Activated T-helper 17 cell treated with anti-CD3 and anti-CD28 coated beads, Interleukin-2, amount 50 U/mL, for 72 hours (primary cell): ENCODE data around the gene PRR12. TPM values are rescaled to one million over a fixed set of nuclear protein-coding genes. Genes with fewer than 3 reads are reported as not detected.

Experiments used
- ATAC-seq: fragments of 150-1000 bp; cut with Tn5 transposase; replicated peaks from 2 replicates; pipeline ENCODE4 v1.10.0; 2021; ENCODE audit warnings: mild to moderate bottlenecking, moderate library complexity
- H3K27ac Mint-ChIP-seq: one replicate; pipeline ENCODE4 v1.8.0; 2022; ENCODE audit warnings: mixed read lengths
- H3K27me3 Mint-ChIP-seq: one replicate; pipeline ENCODE4 v1.8.0; 2022; ENCODE audit warnings: mixed read lengths
- H3K36me3 Mint-ChIP-seq: one replicate; pipeline ENCODE4 v1.8.0; 2022; ENCODE audit warnings: low read depth, mild to moderate bottlenecking, mixed read lengths
- H3K4me1 Mint-ChIP-seq: one replicate; pipeline ENCODE4 v1.8.0; 2022; ENCODE audit warnings: mixed read lengths
- H3K4me3 Mint-ChIP-seq: one replicate; pipeline ENCODE4 v1.8.0; 2022; ENCODE audit warnings: mild to moderate bottlenecking, mixed read lengths
- H3K9me3 Mint-ChIP-seq: one replicate; pipeline ENCODE4 v1.8.0; 2022; ENCODE audit warnings: mixed read lengths
- total RNA-seq, 2 donors: library from RNA; stranded (reverse); gene quantifications; one replicate each; pipeline ENCODE4 v1.2.3, GENCODE V29; 2022

The PRR12 gene
- total RNA-seq, 2 donors from 2014 or later: 27.2 to 27.8 TPM

DNA sequence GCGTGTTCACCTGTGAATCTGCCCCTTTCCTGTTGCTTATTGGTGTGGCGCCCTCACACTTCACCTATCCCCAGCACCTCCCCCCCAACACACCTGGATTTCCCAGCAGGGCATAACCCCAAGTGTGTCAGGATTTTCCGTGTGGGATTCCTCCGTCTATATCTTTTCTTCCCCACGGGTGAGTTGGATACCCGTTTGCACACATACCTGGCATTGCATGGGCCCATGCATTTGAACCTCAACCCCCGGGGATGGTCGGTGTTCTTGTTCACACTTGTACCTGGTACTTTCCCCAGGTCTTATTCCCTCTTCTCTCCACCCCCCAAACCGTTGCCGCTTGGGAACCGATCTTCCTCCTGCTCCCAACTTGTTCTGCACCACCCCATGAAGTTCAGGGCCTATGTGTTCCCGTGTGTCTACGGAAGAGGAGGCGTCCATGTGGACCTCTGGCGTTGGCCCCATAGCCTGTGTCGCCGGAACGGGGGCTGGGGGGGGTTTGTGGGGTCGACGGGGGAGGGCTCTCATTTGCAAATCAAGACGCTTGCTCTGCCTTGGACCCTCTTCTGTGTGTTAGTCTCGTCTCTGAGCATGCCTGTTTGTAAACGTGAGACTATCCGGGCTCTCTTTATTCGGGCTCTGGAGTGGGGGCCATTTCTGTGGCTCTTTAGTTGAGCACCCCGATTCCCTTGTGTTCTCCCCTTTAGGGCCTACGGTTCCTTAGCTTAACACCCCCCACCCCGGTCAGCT, 1.7 kb downstream of the PRR12 start:
- H3K36me3 Mint-ChIP-seq: peaks cover 27% of the 10 kb centered on the region
- peaks cover 31% of the 10 kb centered on the region for H3K4me1 Mint-ChIP-seq
- ATAC-seq: no peak
- peak overlapping the region; percentile 75 for H3K27ac Mint-ChIP-seq
- no peaks in the 10 kb centered on the region for H3K9me3 Mint-ChIP-seq
- peak overlapping the region; percentile 94 for H3K4me3 Mint-ChIP-seq
- H3K27me3 Mint-ChIP-seq: no peaks in the 10 kb centered on the region

DNA sequence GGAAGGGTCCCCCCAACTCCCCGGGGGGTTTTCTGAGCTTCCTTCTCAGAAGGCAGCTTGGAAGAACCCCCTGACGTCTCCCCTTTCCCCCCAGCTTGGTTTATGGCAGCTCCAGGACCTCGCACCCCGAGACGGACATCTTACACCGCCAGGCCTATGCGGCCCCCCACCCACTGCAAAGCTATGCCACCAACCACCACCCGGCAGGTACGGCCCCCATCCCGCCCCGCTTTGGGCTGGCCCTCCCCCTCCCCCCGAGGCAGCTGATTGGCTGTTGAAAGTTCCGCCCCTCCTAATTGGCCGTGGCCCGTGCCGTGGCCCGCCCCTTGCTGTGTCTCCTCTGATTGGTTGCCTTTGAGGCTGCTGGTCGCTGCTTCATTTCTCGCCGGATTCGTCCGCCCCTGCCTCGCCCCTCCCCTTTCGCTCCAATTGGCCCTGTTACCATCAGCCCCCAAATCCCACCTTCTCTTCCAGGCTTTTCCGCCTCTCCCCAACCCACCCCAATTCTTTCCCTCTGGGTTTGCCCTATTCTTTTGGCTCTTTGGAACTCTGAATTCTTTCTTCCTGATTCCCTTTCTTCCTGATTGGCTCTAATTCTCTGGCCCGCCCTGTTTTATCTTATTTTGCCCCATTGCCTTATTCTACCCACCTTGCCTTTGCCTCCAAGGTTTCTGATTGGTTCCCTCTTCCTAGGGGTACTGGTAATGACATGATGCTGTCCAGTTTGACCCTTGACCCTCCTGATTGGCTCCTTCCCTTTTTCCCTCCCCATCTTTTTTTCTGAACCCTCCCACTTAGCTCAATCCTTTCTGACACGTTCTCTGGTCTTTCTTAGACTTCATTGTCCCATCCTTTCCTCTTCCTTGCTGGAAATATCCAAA, 2.5 kb downstream of the PRR12 start:
- Mint-ChIP-seq H3K9me3 (no peaks in the 10 kb centered on the region), H3K4me1 (peaks cover 31% of the 10 kb centered on the region), H3K27ac (peak overlapping the region; percentile 75), H3K36me3 (peaks cover 27% of the 10 kb centered on the region), H3K4me3 (peak overlapping the region; percentile 94), H3K27me3 (no peaks in the 10 kb centered on the region)
- peak; percentile 75 for ATAC-seq

DNA sequence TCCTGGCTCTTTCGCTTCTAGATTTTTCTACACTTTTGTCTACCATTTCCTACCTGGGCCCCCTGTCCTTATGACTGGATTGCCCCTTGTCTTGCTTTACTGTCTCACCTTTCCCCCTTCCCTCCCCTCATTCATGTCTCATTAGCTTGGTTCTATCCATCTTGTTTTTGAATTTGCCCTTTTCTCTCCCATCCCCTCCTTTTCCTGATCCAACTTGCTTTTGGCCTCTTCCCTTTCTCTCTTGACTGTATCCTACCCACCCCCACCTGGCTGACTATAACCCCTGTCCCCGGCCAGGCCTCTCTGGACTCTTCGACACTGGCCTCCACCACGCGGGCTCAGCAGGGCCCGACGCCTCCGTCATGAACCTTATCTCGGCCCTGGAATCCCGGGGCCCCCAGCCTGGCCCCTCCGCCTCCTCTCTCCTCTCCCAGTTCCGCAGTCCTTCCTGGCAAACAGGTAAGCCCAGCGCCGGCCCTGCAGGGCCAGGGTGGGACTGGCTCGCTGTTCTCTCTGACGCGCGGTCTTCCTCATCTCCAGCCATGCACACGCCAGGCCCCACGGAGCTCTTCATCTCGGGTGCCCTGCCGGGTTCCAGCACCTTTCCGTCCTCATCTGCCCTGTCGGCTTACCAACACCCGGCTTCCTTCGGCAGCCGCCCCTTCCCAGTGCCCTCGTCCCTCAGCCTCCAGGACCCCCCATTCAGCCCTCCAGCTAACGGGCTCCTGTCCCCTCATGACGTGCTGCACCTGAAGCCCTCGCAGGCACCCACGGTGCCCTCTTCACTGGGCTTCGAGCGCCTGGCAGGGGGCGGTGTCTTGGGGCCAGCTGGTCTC, 3.4 kb downstream of the PRR12 start:
- Mint-ChIP-seq H3K27me3 (no peaks in the 10 kb centered on the region), H3K36me3 (peaks cover 32% of the 10 kb centered on the region), H3K27ac (peak overlapping the region; percentile 75), H3K9me3 (no peaks in the 10 kb centered on the region), H3K4me1 (peaks cover 24% of the 10 kb centered on the region), H3K4me3 (peak overlapping the region; percentile 94)
- ATAC-seq: no peak

DNA sequence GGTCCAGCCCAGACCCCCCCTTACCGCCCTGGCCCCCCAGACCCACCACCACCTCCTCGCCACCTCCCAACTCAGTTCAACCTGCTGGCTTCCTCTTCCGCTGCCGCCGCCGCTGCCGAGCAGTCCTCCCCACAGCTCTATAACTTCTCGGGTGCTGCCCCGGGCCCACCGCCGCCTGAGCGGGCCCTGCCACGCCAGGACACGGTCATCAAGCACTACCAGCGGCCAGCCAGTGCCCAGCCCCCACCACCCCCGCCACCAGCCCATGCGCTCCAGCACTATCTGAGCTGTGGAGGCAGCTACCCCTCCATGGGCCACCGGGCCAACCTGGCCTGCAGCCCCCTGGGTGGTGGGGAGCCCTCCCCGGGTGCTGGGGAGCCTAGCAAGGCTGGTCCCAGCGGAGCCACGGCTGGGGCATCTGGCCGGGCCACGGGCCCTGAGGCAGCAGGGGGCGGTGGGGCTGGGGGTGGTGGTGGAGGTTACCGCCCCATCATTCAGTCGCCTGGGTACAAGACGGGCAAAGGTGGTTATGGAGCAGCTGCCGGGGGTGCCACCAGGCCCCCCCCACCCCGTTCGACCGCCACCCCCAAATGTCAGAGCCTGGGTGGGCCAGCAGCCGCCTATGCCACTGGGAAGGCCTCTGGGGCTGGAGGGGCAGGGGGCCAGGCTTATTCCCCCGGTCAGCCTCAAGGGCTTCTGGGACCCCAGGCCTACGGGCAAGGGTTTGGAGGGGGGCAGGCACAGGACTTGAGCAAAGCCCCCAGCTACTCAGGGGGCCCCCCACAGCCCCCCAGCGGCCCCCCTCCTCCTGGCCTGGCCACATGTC, 4.2 kb downstream of the PRR12 start:
- Mint-ChIP-seq H3K9me3 (no peaks in the 10 kb centered on the region), H3K36me3 (peaks cover 38% of the 10 kb centered on the region), H3K4me1 (peaks cover 22% of the 10 kb centered on the region), H3K4me3 (no peak overlapping the region), H3K27me3 (no peaks in the 10 kb centered on the region), H3K27ac (no peak overlapping the region)
- no peak for ATAC-seq

DNA sequence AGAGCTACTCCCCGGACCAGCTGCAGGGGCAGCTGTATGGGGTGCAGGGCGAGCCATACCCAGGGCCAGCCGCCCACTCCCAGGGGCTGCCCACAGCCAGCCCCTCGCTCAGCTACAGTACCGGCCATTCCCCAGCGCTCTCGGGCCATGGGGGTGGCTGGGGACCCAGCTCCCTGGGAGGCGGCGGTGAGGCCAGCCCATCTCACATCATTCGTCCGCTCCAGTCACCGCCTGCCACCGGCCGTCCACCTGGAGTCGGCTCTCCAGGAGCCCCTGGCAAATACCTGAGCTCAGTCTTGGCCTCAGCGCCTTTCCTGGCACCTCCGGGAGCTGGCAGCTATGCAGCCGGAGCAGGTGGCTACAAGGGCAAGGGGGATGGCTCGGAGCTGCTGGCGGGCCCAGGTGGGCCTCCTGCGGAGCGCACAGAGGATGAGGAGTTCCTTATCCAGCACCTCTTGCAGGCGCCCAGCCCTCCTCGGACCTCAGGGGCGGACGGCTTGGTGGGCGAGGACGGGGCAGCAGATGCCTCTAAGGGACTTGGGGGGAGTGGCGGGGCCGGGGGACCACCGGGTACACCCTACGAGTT, 4.9 kb downstream of the PRR12 start:
- Mint-ChIP-seq H3K4me1 (peaks cover 22% of the 10 kb centered on the region), H3K27ac (no peak overlapping the region), H3K36me3 (peaks cover 45% of the 10 kb centered on the region), H3K27me3 (no peaks in the 10 kb centered on the region), H3K4me3 (no peak overlapping the region), H3K9me3 (no peaks in the 10 kb centered on the region)
- ATAC-seq: no peak

DNA sequence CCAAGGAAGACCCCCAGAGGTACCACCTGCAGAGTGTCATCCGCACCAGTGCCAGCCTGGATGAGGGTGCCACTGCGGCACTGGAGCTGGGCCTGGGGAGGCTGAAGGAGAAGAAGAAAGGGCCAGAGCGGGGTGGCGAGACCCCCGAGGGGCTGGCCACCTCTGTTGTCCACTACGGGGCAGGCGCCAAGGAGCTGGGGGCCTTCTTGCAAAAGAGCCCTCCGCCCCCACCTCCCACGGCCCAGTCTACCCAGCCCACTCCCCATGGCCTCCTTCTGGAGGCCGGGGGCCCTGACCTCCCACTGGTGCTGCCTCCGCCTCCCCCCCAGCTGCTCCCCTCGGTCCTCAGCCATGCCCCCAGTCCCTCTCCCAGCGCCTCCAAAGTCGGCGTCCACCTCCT, 5.4 kb downstream of the PRR12 start:
- peaks cover 50% of the 10 kb centered on the region for H3K36me3 Mint-ChIP-seq
- H3K4me1 Mint-ChIP-seq: peaks cover 22% of the 10 kb centered on the region
- H3K27me3 Mint-ChIP-seq: no peaks in the 10 kb centered on the region
- H3K9me3 Mint-ChIP-seq: no peaks in the 10 kb centered on the region
- ATAC-seq: no peak
- no peak overlapping the region for H3K27ac Mint-ChIP-seq
- H3K4me3 Mint-ChIP-seq: no peak overlapping the region

DNA sequence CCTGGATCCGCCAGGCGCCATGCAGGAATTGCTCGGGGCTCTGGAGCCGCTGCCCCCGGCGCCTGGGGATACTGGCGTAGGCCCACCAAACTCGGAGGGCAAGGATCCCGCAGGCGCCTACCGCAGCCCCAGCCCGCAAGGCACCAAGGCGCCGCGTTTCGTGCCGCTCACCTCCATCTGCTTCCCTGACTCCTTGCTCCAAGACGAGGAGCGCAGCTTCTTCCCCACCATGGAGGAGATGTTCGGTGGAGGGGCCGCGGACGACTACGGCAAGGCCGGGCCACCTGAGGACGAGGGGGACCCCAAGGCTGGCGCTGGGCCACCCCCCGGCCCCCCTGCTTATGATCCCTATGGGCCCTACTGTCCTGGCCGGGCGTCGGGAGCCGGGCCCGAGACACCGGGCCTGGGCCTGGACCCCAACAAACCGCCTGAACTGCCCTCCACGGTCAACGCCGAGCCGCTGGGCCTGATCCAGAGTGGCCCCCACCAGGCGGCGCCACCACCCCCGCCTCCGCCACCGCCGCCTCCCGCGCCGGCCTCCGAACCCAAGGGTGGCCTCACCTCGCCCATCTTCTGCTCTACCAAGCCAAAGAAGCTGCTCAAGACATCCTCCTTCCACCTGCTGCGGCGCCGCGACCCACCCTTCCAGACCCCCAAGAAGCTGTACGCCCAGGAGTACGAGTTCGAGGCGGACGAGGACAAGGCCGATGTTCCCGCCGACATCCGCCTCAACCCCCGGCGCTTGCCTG, 6.1 kb downstream of the PRR12 start:
- ATAC-seq: no peak
- H3K4me3 Mint-ChIP-seq: no peak overlapping the region
- H3K27ac Mint-ChIP-seq: no peak overlapping the region
- H3K4me1 Mint-ChIP-seq: peaks cover 22% of the 10 kb centered on the region
- no peaks in the 10 kb centered on the region for H3K9me3 Mint-ChIP-seq
- H3K36me3 Mint-ChIP-seq: peaks cover 56% of the 10 kb centered on the region
- H3K27me3 Mint-ChIP-seq: no peaks in the 10 kb centered on the region

DNA sequence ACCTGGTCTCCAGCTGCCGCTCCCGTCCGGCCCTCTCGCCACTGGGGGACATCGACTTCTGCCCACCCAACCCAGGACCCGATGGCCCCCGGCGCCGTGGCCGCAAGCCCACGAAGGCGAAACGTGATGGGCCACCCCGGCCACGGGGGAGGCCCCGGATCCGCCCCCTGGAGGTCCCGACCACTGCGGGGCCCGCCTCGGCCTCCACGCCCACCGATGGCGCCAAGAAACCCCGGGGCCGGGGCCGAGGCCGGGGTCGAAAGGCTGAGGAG, 6.7 kb downstream of the PRR12 start:
- no peaks in the 10 kb centered on the region for H3K27me3 Mint-ChIP-seq
- H3K36me3 Mint-ChIP-seq: peaks cover 57% of the 10 kb centered on the region
- H3K4me3 Mint-ChIP-seq: no peak overlapping the region
- H3K4me1 Mint-ChIP-seq: peaks cover 19% of the 10 kb centered on the region
- no peak for ATAC-seq
- no peaks in the 10 kb centered on the region for H3K9me3 Mint-ChIP-seq
- no peak overlapping the region for H3K27ac Mint-ChIP-seq

DNA sequence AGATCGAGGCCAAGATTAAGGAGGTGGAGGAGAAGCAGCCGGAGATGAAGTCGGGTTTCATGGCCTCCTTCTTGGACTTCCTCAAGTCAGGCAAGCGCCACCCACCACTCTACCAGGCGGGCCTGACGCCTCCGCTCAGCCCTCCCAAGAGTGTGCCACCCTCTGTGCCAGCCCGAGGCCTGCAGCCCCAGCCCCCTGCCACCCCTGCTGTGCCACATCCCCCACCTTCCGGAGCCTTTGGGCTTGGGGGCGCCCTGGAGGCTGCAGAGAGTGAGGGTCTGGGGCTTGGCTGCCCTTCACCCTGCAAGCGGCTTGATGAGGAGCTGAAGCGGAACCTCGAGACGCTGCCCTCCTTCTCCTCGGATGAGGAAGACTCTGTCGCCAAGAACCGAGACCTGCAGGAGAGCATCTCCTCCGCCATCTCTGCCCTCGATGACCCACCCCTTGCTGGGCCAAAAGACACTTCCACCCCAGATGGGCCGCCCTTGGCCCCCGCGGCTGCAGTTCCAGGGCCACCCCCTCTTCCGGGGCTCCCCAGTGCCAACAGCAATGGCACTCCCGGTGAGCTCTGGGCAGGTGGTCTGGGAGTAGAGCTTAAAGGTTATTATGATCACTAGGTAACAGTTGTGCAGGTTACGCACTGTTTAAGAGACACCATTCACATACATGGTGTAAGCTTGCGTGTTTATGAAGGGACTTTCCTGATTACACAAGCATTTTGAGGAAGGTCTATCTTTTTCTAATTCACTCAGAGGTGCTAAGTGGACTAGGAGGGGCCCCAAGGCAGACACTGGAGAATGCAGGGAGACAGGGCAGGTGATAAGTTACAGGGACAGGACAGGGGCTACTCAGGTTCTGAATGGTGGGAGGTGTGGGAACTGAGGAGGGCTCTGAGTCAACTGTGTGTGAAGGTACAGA, 8.7 kb downstream of the PRR12 start:
- no peaks in the 10 kb centered on the region for H3K9me3 Mint-ChIP-seq
- H3K4me3 Mint-ChIP-seq: no peak overlapping the region
- ATAC-seq: no peak
- H3K27ac Mint-ChIP-seq: peak overlapping the region; percentile 84
- H3K27me3 Mint-ChIP-seq: no peaks in the 10 kb centered on the region
- peaks cover 5% of the 10 kb centered on the region for H3K4me1 Mint-ChIP-seq
- peaks cover 51% of the 10 kb centered on the region for H3K36me3 Mint-ChIP-seq

DNA sequence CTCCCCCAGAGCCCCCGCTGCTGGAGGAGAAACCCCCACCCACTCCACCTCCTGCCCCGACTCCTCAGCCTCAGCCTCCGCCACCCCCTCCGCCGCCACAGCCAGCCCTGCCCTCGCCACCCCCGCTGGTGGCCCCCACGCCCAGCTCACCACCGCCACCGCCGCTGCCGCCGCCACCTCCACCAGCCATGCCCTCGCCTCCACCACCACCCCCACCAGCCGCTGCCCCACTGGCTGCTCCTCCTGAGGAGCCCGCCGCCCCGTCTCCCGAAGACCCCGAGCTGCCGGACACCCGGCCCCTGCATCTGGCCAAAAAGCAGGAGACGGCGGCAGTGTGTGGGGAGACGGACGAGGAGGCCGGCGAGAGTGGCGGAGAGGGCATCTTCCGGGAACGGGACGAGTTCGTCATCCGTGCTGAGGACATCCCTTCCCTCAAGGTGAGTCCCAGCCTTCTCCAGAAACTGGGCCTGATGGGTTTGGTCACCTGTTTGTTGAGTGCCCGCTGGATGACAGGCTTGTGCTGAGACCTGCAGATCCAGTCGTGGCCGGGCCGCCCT, 10.6 kb downstream of the PRR12 start:
- H3K36me3 Mint-ChIP-seq: peaks cover 53% of the 10 kb centered on the region
- ATAC-seq: no peak
- H3K4me1 Mint-ChIP-seq: peaks cover 5% of the 10 kb centered on the region
- H3K4me3 Mint-ChIP-seq: no peak overlapping the region
- no peaks in the 10 kb centered on the region for H3K9me3 Mint-ChIP-seq
- no peak overlapping the region for H3K27ac Mint-ChIP-seq
- H3K27me3 Mint-ChIP-seq: no peaks in the 10 kb centered on the region

DNA sequence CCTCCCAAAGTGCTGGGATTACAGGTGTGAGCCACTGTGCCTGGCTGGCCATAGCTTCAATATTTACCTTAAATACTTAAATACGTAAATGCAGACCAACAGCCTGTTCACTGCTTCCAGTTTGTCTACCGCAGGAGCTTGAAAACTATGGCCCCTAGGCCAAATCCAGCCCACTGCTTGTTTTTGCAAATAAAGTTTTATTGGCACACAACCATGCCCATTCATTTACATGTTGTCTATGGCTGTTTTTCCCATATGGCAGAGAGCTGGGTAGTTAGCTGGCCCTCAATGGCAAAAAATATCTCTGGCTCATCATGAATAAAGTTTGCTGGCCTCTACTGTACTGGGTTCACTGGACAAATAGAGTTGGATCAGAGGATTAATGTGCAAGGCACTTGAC, 11.8 kb downstream of the PRR12 start:
- ATAC-seq: no peak
- no peaks in the 10 kb centered on the region for H3K27me3 Mint-ChIP-seq

DNA sequence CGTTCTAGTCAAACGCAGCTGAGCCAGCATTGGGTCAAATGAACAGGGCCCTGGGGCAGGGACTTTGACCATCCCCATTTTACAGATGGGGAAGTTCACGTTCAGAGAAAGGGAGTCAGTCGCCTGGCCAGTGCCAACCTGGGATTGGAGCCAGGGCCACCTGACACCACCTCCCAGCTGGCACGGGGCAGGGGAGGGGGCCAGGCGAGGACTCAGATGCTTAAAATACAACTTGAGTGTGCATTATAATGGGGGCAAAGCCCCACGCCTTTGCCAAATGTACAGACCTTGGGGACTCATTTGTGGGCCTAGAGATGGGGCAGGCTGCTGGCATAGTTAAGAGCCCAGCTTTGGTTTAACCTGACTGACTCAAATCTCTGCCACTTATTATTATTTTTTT, 14.6 kb downstream of the PRR12 start:
- H3K27ac Mint-ChIP-seq: no peak overlapping the region
- ATAC-seq: no peak
- H3K9me3 Mint-ChIP-seq: no peaks in the 10 kb centered on the region

More for the DNA sequence above, 11.8 kb downstream of the PRR12 start:
- no peak overlapping the region for H3K27ac Mint-ChIP-seq
- H3K4me1 Mint-ChIP-seq: peaks cover 5% of the 10 kb centered on the region
- no peak overlapping the region for H3K4me3 Mint-ChIP-seq
- H3K9me3 Mint-ChIP-seq: no peaks in the 10 kb centered on the region
- H3K36me3 Mint-ChIP-seq: peaks cover 64% of the 10 kb centered on the region

More for the DNA sequence above, 14.6 kb downstream of the PRR12 start:
- H3K4me3 Mint-ChIP-seq: no peak overlapping the region
- no peaks in the 10 kb centered on the region for H3K4me1 Mint-ChIP-seq
- no peaks in the 10 kb centered on the region for H3K27me3 Mint-ChIP-seq
- peaks cover 71% of the 10 kb centered on the region for H3K36me3 Mint-ChIP-seq
